ENCODE results near the gene RND3. TPM values are rescaled to one million over a fixed set of nuclear protein-coding genes. Genes with fewer than 3 reads are reported as not detected.

Gene RND3
- total RNA-seq, 1 donor from 2014 or later = 32.6 TPM

- Histone ChIP-seq H3K27ac (no peak overlapping the region), H3K36me3 (no peaks in the 10 kb centered on the region), H3K4me3 (no peak overlapping the region), H3K9me3 (no peaks in the 10 kb centered on the region), H3K4me1 (no peaks in the 10 kb centered on the region), H3K27me3 (no peaks in the 10 kb centered on the region)
- intact Hi-C loops (cut with DNase I) = no loop called here
- DNase-seq (no peak), ATAC-seq (no peak)
- no peak for TF ChIP-seq CTCF (IDR thresholded peaks at IDR 0.05)
These were observed 55.2 kb downstream of the RND3 start for GRCh38 chr2:150432312-150432625.

- H3K27me3 ChIP-seq = no peaks in the 10 kb centered on the region
- H3K27ac ChIP-seq = no peak overlapping the region
- intact Hi-C loops (cut with DNase I) = no loop called here
- H3K9me3 ChIP-seq = no peaks in the 10 kb centered on the region
- H3K4me1 ChIP-seq = no peaks in the 10 kb centered on the region
- TF ChIP-seq CTCF (IDR thresholded peaks at IDR 0.05) = no peak
- H3K4me3 ChIP-seq = no peak overlapping the region
- DNase-seq (no peak), ATAC-seq (no peak)
- no peaks in the 10 kb centered on the region for H3K36me3 ChIP-seq
These were observed 55.7 kb downstream of the RND3 start for GRCh38 chr2:150431561-150432311.

- Histone ChIP-seq H3K36me3 (no peaks in the 10 kb centered on the region), H3K27ac (no peak overlapping the region), H3K27me3 (no peaks in the 10 kb centered on the region), H3K4me3 (no peak overlapping the region), H3K4me1 (no peaks in the 10 kb centered on the region), H3K9me3 (no peaks in the 10 kb centered on the region)
- ATAC-seq = no peak
- no peak for DNase-seq
- no peak for TF ChIP-seq CTCF (IDR thresholded peaks at IDR 0.05)
- intact Hi-C loops (cut with DNase I) = no loop called here
These were observed 58.0 kb downstream of the RND3 start for GRCh38 chr2:150429384-150429961.

- no peak for DNase-seq
- no peaks in the 10 kb centered on the region for H3K27me3 ChIP-seq
- H3K4me1 ChIP-seq = no peaks in the 10 kb centered on the region
- no peaks in the 10 kb centered on the region for H3K9me3 ChIP-seq
- TF ChIP-seq CTCF (IDR thresholded peaks at IDR 0.05) = no peak
- intact Hi-C loops (cut with DNase I) = no loop called here
- H3K27ac ChIP-seq = no peak overlapping the region
- no peak overlapping the region for H3K4me3 ChIP-seq
- no peak for ATAC-seq
- H3K36me3 ChIP-seq = no peaks in the 10 kb centered on the region
These were observed 58.8 kb downstream of the RND3 start for GRCh38 chr2:150428641-150429040.

GRCh38 chr2:150427298-150427697, 60.2 kb downstream of the RND3 start:
- no peaks in the 10 kb centered on the region for H3K27me3 ChIP-seq
- H3K4me1 ChIP-seq = no peaks in the 10 kb centered on the region
- intact Hi-C loops (cut with DNase I) = no loop called here
- no peak for ATAC-seq
- DNase-seq = no peak
- no peak for TF ChIP-seq CTCF (IDR thresholded peaks at IDR 0.05)
- no peaks in the 10 kb centered on the region for H3K36me3 ChIP-seq
- H3K4me3 ChIP-seq = no peak overlapping the region
- no peak overlapping the region for H3K27ac ChIP-seq
- no peaks in the 10 kb centered on the region for H3K9me3 ChIP-seq
